Cardiac fibroblast (primary cell): ENCODE measurements around the gene GCSH.

Source experiments
- DNase-seq, 2 donors: peaks; one replicate each; pipeline versions ENCODE4 v3.0.0 to v3.0.0-alpha.2; 2010; ENCODE audit warnings: low read depth in 2 of 2
- H3K4me3 ChIP-seq, 2 donors: replicated peaks in 1 of 2; 1 replicate in 1 of 2; 2 replicates in 1 of 2; pipeline ENCODE4 v1.5.1; 2011; ENCODE audit warnings: low read depth in 2 of 2, low read length in 2 of 2, mild to moderate bottlenecking in 2 of 2, moderate library complexity in 1 of 2
- CTCF ChIP-seq: IDR thresholded peaks from one replicate; pipeline ENCODE4 v1.5.1; 2011; ENCODE audit warnings: low read depth, mild to moderate bottlenecking, low read length, inconsistent platforms

GCSH gene

GRCh38 chr16:81070979-81071378 is 25.2 kb downstream of the GCSH start:
- no peak for TF ChIP-seq CTCF
- no peak overlapping the region for H3K4me3 ChIP-seq
- DNase-seq = no peak

- no peak for TF ChIP-seq CTCF
- DNase-seq = no peak
- H3K4me3 ChIP-seq = no peak overlapping the region
These were observed 27.1 kb downstream of the GCSH start for GRCh38 chr16:81069063-81069462.

- H3K4me3 ChIP-seq = no peak overlapping the region
- no peak for DNase-seq
- no peak for TF ChIP-seq CTCF
These were observed 29.0 kb downstream of the GCSH start for GRCh38 chr16:81067166-81067565.

- DNase-seq = no peak
- H3K4me3 ChIP-seq = no peak overlapping the region
- no peak for TF ChIP-seq CTCF
These were observed 29.5 kb downstream of the GCSH start for GRCh38 chr16:81066681-81067080.

GRCh38 chr16:81061871-81062608 is 34.2 kb downstream of the GCSH start:
- TF ChIP-seq CTCF = peak; percentile 2
- no peak overlapping the region for H3K4me3 ChIP-seq

GRCh38 chr16:81061307-81061640 is 34.9 kb downstream of the GCSH start:
- no peak for DNase-seq
- H3K4me3 ChIP-seq = no peak overlapping the region
- TF ChIP-seq CTCF = no peak

More at GRCh38 chr16:81061871-81062608, 34.2 kb downstream of the GCSH start:
- no peak for DNase-seq
